Mammary epithelial cell (primary cell): Measurements from ENCODE around the gene SYNE2.
"Not testable (repeated sequence)": the region's sequence is repeated elsewhere in the genome, so short reads cannot be mapped to it uniquely, and the experiment has no call there.

Source experiments
- CTCF ChIP-seq, 2 donors: IDR thresholded peaks in 1 of 2; conservative IDR thresholded peaks in 1 of 2; 2 replicates each; pipeline ENCODE4 v1.5.1; 2011 to 2012; ENCODE audit warnings: inconsistent platforms in 2 of 2, low read length in 2 of 2, mild to moderate bottlenecking in 2 of 2, control low read depth in 1 of 2, low read depth in 1 of 2; ENCODE audit not compliant: insufficient read depth in 1 of 2; ENCODE audit errors: extremely low read depth in 1 of 2
- EZH2 ChIP-seq: IDR thresholded peaks from 2 replicates; pipeline ENCODE4 v1.6.1; 2012; ENCODE audit warnings: low read length, inconsistent platforms, borderline replicate concordance

- TF ChIP-seq CTCF (conservative IDR thresholded peaks at IDR 0.05 in 1 of 2, IDR thresholded peaks at IDR 0.05 in 1 of 2; ENCODE audit: extremely low read depth in 1 of 2, insufficient read depth in 1 of 2, low read depth in 1 of 2, low read length in 2 of 2); EZH2: not testable (repeated sequence)
Measured at GRCh38 chr14:64182908-64183307, 330.1 kb downstream of the SYNE2 start.
